T-helper 2 cell treated with Interferon-gamma antibody and Interleukin-4, amounts not matched to agents 100 ng/mL and 5 ng/mL, for 36 hours (primary cell): ENCODE data around the gene TARS3. TPM values are rescaled to one million over a fixed set of nuclear protein-coding genes. Genes with fewer than 3 reads are reported as not detected.

Source experiments
- intact Hi-C: fragments of 100-400 bp; cut with micrococcal nuclease; formaldehyde crosslinking; loops from one replicate; pipeline ENCODE4 v1.15.1; 2023
- total RNA-seq: library from RNA; stranded (reverse); gene quantifications from 2 replicates; pipeline ENCODE4 v1.2.3, GENCODE V29; 2022

Gene TARS3
- total RNA-seq, 1 donor from 2014 or later, result 18.6 TPM

- intact Hi-C loops, result no loop called here
Measured at GRCh38 chr15:101609742-101610610, 114.3 kb downstream of the TARS3 start.

- intact Hi-C loops, result no loop called here
Measured at GRCh38 chr15:101608201-101608600, 116.1 kb downstream of the TARS3 start.

GRCh38 chr15:101607108-101607507 is 117.2 kb downstream of the TARS3 start:
- intact Hi-C loops, result no loop called here

- intact Hi-C loops, result no loop called here
Measured at GRCh38 chr15:101604124-101604874, 120.0 kb downstream of the TARS3 start.

Other genes with a start within 250 kb of the TARS3 start
- gene PCSK6, start 234.8 kb downstream of the TARS3 start, total RNA-seq, result 2.6 and 3.3 TPM in 2 replicates
- gene TM2D3, start 72.1 kb downstream of the TARS3 start, total RNA-seq, result 42.9 and 47.0 TPM in 2 replicates
- gene OR4F6, start 79.0 kb upstream of the TARS3 start, total RNA-seq, result not detected in 2 replicates
- gene OR4F15, start 87.7 kb upstream of the TARS3 start, total RNA-seq, result not detected in 2 replicates